Activated T-cell treated with anti-CD3 and anti-CD28 coated beads, Interleukin-2, amount 50 U/mL, for 1 hour (primary cell): ENCODE measurements around the gene FAM20C.
A peak's percentile ranks its signal among the peaks of the same experiment; 100 is the strongest.

Experiments
- DNase-seq: peaks from one replicate; pipeline ENCODE4 v3.0.0-alpha.2; 2020

The FAM20C gene

DNA sequence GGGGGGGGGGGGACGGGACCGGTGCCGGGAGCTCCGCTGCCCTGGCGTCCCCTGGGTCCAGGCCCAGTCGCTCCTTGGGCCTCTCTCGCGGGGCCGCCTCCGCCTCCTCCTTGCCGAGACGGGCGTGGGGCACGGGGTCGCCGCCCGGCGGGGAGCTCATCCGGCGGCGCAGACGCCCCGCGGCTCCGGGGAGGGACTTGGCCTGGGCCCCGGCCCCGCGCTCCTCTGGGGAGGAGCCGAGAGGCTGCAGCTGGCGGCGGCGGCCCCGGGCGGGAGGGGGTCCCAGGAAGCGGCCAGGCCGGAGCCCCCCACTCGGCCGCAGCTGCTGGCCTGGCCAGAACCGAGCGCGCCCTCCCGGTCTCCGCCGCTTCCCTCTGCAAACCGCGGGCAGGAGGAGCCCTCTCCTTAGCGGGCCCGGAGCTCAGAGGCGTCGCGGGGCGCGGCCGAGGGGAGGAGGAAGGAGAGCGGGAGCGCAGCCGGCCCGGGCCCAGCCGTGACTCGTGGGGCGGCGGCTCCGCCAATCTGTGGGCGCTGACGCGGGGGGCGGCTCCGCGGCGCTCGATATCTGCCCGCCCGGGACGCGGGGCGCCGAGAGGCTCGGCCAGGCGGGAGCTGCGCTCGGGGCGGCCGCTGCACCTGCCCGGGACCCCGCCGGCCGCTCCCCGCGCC lies at the start of gene FAM20C:
FAM20C (plus strand) TSS at position 591 of the 669 bp plus-strand sequence. CDS start 629 bp downstream, outside the sequence.
- peak; percentile 45 for DNase-seq

DNA sequence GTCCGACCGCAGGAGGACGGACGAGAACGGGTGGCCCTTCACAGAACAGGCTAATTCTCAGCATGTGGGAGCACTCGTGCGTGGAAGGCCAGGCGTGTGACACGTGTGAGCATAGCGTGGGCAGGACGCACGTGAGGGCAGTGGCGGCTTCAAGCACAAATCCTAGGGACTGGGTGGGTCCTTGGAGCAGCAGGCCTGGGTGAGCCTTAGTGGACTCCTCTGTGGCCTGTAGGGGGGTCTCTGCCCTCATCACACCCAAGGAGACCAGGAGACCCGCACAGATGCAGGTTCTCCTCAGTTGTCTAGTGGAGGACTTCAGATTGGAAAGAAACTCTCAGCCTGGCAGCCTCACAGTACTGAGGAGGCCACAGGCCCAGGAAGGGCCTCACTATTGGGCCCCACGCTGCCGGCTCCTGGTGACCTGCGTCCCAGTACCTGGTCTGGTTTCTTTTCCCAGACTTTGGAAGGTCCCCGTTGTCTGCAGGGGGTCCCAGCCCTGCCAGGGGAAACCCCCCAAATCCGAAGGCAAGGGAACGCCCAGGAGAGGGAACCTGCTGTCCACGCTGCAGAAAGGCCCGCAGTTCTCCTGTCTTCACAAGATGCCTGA lies 49.1 kb upstream of the FAM20C start:
- DNase-seq: no peak

DNA sequence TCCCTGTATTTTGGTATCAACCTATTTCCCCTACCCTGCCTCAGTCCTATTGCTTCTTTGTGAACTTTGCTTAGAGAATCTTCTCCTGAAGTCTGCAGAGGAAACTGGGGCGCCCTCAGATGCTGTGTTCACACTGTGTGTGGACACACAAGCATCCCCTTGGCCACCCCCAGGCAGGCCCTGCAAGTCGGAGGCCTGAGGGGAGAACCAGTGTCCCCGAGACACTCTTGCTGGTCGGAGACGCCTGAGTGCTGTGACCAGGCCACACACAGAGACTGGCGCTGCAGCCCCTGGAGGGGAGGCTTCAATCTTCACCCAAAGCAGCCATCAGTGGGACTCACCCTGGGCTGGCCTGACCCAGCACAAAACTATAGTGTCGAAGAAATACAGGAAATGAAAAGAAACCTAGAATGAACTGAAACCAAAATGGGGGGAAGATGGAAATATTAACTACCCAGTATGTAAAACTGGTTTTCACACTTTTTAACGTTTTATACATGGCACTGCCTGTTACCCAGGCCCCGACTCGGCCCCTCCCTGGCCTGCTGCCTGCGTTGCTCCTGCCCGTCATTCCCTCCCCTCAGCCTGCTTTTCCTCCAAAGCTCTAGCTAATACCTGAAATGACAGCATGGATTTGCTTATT lies 48.4 kb upstream of the FAM20C start:
- DNase-seq: no peak

DNA sequence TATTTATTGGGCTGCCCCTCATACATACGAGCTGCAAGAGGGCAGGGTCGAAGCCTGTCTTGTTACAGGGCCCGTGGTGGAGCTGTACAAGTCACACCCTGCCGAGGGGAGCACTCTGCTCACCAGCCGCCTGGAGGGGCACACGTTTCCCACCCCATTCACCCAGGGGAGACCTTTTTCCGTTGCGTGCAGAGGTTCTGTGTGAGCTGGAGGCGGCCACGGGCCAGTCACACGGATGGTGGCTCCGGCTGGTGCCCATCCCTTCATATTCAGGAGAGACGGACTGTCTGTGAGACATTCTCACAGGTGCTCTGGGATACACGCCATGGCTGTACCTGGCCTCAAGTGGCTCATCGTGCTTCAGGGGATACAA lies 47.9 kb upstream of the FAM20C start:
- DNase-seq: no peak

DNA sequence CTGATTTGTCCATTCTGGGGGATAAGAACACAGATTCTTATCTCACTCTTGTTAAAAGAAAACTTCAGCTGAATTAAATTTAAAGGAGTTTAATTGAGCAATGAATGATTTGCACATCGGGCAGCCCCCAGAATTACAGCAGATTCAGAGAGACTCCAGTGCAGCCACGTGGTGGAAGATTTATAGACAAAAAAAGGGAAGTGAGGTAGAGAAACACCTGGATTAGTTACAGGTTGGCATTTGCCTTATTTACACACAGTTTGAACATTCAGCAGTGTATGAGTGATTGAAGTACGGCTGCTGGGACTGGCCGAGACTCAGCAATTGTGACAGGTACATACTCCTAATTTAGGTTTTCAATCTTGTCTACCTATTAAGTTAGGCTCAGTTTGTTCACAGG lies 46.5 kb upstream of the FAM20C start:
- no peak for DNase-seq

DNA sequence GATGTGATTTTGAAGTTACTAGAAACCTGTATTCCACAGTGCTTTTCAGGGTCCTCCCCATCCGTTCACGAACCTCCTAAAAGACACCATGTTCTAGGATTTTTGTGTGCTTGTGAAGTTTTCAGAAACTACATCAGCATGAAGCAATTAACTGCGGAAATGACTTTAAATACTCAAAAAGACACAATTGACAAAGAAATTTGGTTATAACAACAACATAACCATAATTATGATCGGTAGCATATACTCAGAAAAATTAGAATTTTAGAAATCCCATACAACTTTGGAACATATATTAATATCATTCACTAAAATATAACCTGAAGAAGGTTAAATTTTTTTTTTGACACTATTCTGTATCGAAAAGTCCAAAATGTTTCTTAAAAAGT lies 43.8 kb upstream of the FAM20C start:
- DNase-seq: no peak

DNA sequence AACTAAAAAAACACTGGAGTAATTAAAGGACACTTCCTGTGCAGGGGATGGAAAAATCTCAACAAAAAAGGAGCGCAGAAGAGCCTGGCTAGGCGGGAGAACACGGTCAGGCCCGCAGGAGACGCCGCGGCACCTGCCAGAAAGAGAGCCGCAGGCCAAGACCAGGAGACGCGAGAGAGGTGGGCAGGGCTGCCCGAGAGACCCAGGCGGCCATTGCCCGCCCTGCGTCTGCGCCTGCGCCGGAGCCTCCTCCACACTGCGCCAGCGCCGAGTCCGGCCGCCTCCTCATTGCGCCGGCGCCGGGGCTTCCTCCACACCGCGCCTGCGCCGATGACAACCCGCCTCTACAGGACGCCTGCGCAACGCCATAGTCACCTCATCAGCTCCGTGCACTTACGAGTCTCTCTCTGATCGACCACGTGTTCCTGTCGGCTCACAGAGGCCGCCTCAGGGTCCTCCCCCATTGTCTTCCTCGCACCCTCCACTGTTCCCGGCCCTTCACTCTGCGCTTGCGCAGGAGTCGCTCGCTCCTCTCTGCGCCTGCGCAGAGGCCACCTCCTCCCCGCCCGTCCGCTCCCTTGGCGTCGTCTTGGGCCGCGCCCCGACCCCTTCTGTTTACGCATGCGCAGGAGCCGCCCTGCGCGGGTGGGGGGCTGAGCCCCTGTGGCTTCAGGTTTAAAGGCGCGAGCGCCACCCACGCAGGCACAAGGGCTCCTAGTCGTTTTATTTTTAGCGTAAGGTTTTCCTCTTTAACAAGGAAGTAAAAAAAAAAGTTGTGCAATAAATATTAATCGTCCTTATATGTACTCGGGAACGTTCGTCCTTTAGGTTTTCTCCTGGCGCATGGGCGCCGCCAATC lies 43.2 kb upstream of the FAM20C start:
- DNase-seq: peak; percentile 96

DNA sequence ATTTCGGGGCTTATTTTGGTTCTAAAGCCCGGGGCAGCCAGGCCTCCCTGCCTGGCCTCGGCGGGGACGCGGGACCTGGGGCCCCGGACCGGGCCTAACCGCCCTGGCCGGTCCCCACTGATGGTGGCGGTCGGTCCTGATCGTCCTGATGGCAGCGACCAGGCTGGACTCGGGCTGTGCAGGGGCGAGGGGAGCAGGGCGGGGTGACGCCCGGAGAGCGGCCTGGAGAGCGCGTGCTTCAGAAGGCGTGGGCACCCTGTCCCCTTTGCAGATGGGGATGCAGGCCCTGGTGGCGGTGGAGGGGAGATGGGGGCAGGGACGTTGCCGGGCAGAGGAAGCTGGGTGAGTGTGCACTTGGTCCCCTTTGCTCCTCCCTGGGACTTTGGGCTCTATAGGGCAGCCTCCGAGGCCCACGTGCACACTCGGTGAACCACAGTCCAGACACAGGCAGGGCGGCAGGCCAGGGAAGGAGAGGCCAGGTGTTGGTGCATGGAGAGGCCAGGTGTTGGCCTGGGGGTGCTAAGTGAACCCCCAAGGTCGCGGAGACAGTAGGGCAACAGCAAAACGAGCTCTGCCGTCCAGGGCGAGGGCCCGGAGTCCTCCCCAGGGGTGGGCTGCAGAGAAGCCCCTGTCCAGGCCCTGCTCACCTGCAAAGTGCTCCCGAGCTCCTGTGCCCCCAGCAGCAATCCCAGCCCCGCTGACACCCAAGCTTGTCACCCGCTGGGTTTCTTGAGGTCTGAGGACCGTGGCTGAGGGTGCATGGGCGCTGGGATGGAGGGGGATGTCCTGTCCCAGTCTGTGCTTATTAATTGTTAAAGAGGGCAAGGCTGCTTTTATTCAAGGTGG lies 42.4 kb upstream of the FAM20C start:
- DNase-seq: no peak

DNA sequence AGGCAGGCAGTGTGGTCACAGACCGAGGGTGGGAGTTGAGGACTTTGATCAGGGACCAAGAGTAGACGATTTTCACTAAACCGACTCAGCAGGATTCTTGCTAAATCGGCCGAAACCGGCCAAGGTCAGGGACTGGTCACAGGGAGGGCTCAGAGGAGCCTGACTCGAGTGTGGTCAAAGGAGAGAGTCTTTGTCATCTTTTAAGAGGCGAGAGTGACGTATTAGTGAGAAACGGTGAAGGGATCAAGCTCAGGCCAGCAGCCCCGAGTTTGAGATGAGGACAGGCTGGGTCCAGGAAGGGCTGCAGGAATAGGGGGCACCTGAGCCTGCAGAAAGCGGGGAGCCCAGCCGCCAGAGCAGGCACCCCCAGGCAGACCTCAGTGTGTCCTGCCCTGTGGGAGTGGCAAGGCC lies 41.6 kb upstream of the FAM20C start:
- no peak for DNase-seq

DNA sequence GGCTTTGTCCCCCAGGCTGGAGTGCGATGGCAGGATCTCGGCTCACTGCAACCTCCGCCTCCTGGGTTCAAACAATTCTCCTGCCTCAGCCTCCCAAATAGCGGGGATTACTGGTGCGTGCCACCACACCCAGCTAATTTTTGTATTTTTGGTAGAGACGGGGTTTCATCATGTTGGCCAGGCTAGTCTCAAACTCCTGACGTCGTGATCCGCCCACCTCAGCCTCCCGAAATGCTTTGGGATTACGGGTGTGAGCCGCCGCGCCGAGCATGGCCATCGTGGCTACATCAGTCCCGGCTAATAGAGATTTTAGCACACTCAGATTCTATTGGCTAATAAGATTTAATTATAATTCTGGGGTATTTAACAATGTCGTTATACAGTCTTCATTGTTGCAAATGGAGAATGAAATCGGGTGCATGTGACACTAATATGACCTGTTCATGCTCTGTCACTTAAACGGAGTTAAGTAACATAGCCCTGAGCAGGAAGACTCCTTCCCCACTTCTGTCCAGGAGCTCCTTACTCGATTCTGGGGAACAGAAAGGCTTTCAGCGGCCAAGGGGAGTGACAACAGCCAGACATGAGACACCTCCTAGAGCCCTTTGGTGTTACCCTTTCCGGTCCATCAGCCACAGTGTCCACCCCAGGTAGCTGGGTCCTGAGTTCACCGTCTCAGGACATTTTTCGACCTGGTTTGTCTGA lies 40.9 kb upstream of the FAM20C start:
- DNase-seq: no peak

DNA sequence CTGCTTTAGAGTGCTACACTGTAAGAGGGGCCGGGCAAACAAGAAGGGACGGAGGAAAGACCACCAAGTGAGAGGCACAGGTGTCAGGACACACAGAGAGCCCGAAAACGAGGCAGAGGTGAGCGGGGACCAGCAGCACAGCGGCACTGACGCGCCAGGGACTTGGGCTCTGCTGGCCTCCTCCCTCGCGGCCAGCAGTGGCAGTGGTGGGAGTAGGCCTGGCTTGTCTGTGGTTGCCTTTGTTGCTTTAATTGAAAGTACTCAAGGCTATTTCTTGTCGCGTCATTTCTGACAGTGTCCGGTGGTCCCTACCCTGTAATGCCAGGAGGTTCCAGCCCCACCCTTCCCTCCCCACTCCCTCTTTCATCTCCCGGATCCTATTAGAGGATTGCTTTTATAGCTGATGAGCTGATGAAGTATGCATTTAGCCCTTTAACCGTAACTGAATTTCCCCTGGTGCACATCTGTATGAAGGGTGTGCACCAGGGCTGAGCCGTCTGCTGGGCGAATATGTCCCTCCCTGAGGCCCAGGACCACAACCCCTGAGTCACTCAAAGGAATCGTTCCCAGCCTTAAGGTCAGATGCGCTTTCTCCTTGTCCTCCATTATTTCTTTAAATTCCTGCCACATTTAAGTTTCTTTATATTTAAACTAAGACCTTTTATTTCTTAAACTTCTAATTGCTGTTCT lies 39.5 kb upstream of the FAM20C start:
- DNase-seq: no peak

DNA sequence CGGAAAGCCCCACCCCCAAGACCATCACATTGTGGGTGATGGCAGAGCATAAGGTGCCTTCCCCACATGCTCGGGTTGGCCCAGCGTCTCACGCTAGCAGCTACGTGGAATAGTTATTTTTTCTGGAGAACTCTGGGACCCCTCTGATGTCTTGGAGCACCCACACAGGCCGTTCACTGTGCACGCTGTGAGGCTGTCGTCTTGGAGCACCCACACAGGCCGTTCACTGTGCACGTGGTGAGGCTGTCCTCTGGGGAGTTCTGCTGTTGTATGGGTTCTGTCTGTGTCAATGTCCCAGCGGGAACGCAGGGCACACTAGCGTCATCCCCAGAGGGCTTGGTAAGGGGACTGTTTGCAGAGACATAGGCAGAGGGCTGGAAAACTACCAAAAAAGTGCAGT lies 38.8 kb upstream of the FAM20C start:
- DNase-seq: no peak

DNA sequence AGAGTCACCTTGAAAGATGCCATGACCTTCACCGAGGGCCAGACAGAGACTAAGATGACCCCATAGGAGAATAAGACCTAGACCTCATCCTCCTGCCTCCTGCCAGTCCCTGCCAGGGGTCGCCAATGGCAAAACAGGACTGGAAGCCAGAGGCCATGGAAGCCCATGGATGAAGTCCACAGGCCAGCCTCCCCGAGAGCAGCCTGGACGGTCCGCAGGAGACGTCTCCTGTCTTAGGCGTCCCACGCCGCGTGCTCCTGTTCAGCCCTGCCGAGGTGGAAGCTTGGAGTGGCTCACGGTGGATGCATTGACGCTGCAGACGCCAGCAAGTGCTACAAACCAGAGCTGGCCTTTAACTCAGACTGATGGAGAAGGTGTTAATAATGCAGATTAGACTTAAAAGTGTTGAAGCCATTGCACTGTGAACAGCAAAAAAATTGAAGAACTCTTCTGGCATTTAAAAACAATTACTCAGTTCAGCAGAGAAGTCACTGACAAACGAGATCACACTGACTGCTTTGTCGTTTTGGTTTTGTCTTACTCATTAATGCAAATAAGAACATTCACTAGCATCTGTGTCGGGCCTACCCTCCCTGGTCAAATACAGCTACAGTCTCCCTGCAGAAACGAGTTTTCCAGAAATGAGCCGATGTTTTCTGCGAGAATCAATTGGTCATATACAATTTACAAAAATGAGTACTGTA lies 38.1 kb upstream of the FAM20C start:
- no peak for DNase-seq

DNA sequence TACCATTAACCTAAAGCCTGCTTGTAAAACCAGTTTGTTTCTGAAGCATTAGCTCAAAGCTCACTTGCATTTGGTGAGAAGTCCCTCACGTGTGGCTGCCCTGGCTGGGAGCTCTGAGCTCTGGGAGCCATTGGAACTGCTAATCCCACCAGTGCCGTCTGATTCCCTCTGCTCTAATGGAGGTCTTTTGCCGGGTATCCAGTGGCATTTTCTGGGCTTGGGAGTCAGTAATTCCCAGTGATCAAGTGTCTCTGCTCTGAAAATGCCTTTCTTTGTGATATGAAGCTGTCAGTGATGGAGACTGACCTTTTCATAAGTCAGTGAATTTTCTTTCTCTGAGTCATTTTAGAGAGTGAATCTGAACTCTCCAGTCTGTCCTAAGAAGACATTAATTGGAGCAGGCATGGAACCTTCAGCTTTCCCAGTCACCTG lies 36.9 kb upstream of the FAM20C start:
- no peak for DNase-seq

DNA sequence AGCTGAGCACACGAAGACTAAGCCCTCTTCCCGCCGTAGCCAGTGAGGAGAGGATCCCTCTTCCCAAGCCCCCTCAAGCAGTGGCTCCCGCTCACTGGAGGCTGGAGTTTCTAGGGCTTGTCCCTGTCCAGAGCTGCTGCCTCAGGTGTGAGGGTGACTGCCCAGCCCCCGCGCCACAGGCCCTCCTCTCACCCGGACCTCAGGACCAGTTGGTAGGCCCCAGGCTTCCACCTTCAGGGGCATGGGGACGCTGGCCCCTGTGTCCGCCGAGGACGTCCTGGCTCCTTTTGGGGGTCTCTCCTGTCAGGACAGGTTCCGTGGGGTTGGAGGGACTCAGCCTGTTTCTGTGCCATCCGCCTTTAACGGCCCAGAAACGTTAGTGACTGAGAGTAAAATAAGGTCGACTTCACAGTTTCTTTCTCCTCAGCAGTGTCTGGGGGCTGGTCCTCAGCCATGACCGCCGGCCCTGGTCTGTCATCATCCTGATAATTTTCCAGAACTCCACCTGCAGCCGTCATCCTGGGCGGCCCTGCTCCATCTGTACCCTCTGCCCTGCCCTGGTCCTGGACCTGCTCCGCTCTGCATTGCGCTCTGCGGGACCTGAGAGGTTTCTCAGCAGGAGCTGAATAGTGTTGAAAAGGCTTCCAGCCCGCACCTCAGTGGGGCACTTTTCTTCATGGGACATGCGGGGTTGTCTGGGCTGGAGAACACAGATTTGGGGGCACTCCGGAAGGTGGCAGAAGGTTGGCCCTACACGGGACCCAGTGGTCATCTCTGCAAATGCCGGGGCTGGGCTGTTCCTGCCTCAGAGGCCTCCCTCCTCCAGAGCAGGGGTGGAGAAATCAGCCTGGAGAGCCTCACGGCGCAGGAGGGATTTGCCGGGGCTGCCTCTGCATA lies 36.0 kb upstream of the FAM20C start:
- no peak for DNase-seq

DNA sequence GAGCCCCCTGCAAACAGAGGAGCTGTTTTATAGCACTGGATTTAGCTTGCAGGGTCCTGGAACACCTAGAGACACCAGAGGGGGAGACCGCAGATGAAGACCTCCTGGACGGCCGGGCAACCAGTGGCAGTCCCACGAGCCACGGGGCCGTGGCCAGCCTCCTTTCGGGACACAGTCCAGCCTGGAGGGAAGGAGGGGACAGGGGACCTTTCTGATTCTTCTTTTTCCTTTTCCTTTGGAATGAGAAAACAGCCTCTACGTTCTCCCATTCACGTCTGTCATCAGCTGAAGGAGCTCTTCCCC lies 35.4 kb upstream of the FAM20C start:
- DNase-seq: no peak

DNA sequence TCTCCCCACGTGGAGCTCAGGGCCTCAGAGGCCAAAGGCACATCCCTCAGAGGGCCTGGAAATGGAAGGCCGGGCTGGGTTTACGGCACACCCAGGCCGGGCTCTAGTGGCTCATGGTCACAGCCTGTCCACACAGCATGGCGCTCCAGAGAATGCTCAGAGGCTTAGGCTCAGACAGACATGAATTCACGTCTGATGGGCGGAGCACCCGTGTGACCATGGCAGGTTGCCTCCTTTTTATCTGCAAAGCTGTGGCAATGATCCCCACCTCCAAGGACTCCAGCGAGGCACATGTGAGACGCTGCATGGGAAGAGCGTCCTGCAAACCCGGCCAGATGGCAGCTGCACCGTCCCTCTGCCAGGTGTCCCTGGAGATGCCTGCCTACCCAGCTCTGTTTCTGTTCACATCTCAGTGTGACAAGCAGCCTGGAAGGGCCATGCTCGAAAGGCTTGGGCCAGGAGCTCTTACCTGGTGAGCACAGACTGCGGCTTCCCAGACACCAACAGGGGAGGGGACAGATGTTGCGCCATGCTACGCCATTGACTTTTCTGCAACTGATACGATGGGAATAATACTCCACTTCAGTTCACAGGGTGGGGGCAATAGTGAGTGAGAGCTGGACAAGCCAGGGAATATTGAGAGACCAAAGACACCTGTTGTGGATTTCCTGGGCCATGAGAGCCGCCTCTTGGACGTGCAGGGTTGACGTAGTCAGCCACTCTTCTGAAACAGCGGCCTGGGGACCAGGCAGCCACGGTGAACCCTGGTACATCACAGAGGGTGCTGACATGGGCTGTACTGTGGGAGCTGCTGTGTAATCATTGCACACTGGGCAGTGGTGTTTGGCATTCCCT lies 34.4 kb upstream of the FAM20C start:
- DNase-seq: no peak

DNA sequence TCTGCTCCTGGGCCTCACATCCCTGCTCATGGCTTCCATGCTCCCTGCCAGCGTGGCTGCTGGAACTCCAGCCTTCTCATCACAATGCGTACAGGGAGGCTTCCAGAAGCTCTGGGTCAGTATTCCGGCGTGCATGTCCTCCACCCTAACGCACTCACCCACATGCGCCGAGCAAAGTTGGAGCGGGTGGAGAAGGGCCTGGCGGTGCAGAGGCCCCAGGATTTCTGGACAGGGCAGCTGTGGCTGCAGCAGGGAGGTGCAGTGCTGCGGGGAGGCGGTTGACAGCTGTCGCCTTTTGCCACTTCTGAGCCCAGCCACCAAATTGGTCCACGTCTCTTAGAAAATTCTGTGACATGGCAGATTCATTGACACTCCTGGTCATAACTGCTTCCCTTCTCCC lies 33.6 kb upstream of the FAM20C start:
- DNase-seq: no peak
